ENCODE measurements around the gene CIDEB. TPM values are rescaled to one million over a fixed set of nuclear protein-coding genes. Genes with fewer than 3 reads are reported as not detected.

Gene CIDEB
- total and polyA plus RNA-seq, 2 of the 13 experiments (the other 11 are each of a cell fraction or from before 2014, with no cell fraction given), result 35.8 to 110 TPM

- TF ChIP-seq CEBPG (CRISPR knock-in tag; IDR thresholded peaks at IDR 0.05) (peak; percentile 70), ATF5 (CRISPR knock-in tag; IDR thresholded peaks at IDR 0.05; ENCODE audit: low read depth) (no peak), ZNF816 (CRISPR knock-in tag; IDR thresholded peaks at IDR 0.05; ENCODE audit: borderline replicate concordance) (no peak), CTCF (CRISPR knock-in tag; IDR thresholded peaks at IDR 0.05) (peak; percentile 89), KAT7 (CRISPR knock-in tag; IDR thresholded peaks at IDR 0.05; ENCODE audit: borderline replicate concordance) (peak; percentile 37; the same call in 1 of the 2 replicates), ARID3A (IDR thresholded peaks at IDR 0.05; ENCODE audit: low read depth, low read length) (no peak), ZNF800 (CRISPR knock-in tag; IDR thresholded peaks at IDR 0.05) (no peak), EHMT2 (IDR thresholded peaks at IDR 0.05; ENCODE audit: borderline replicate concordance, low read depth, low read length) (no peak), HCFC1 (IDR thresholded peaks at IDR 0.05; ENCODE audit: low read depth, low read length) (no peak), PRDM15 (CRISPR knock-in tag; IDR thresholded peaks at IDR 0.05) (no peak), MXD3 (CRISPR knock-in tag; IDR thresholded peaks at IDR 0.05) (no peak), SCMH1 (CRISPR knock-in tag; IDR thresholded peaks at IDR 0.05; ENCODE audit: borderline replicate concordance) (no peak), ATF6 (CRISPR knock-in tag; conservative IDR thresholded peaks at IDR 0.05) (0 out of 2 replicates have a peak, but pooled peaks have one; percentile 7), ZNF607 (CRISPR knock-in tag; IDR thresholded peaks at IDR 0.05; ENCODE audit: borderline replicate concordance) (no peak), GZF1 (CRISPR knock-in tag; IDR thresholded peaks at IDR 0.05) (peak; percentile 14; the same call in 1 of the 2 replicates)
Observed at GRCh38 chr14:24297190-24297964, 10.4 kb downstream of the CIDEB start (continued).

All from HepG2 (cell line).